ENCODE results near the gene MAPRE2. TPM values are rescaled to one million over a fixed set of nuclear protein-coding genes. Genes with fewer than 3 reads are reported as not detected.

Gene MAPRE2
- total RNA-seq, 1 donor from 2014 or later, result 17.1 TPM

- Mint-ChIP-seq H3K27me3 (ENCODE audit: low read depth) (no peaks in the 10 kb centered on the region), H3K27ac (no peak overlapping the region), H3K36me3 (peaks cover 5% of the 10 kb centered on the region), H3K9me3 (no peaks in the 10 kb centered on the region), H3K4me1 (peaks cover 4% of the 10 kb centered on the region), H3K4me3 (no peak overlapping the region)
- DNase-seq (ENCODE audit: low spot score in 2 of 2, unreplicated experiment in 2 of 2), result no peak
- TF ChIP-seq CTCF (IDR thresholded peaks at IDR 0.05; ENCODE audit: unreplicated experiment), result no peak
Measured at GRCh38 chr18:35085450-35086380, 44.5 kb downstream of the MAPRE2 start.

GRCh38 chr18:35086704-35087103 is 45.5 kb downstream of the MAPRE2 start:
- DNase-seq (ENCODE audit: low spot score in 2 of 2, unreplicated experiment in 2 of 2), result no peak

GRCh38 chr18:35087726-35088125 is 46.5 kb downstream of the MAPRE2 start:
- peaks cover 4% of the 10 kb centered on the region for H3K9me3 Mint-ChIP-seq
- no peaks in the 10 kb centered on the region for H3K27me3 Mint-ChIP-seq (ENCODE audit: low read depth)
- TF ChIP-seq CTCF (IDR thresholded peaks at IDR 0.05; ENCODE audit: unreplicated experiment), result no peak
- no peaks in the 10 kb centered on the region for H3K36me3 Mint-ChIP-seq
- H3K4me1 Mint-ChIP-seq, result peaks cover 4% of the 10 kb centered on the region
- no peak for DNase-seq (ENCODE audit: low spot score in 2 of 2, unreplicated experiment in 2 of 2)
- no peak overlapping the region for H3K27ac Mint-ChIP-seq
- H3K4me3 Mint-ChIP-seq, result no peak overlapping the region

More at GRCh38 chr18:35086704-35087103, 45.5 kb downstream of the MAPRE2 start:
- H3K4me3 Mint-ChIP-seq, result no peak overlapping the region
- H3K36me3 Mint-ChIP-seq, result peaks cover 3% of the 10 kb centered on the region
- H3K27ac Mint-ChIP-seq, result no peak overlapping the region
- peaks cover 4% of the 10 kb centered on the region for H3K4me1 Mint-ChIP-seq
- H3K27me3 Mint-ChIP-seq (ENCODE audit: low read depth), result no peaks in the 10 kb centered on the region
- no peaks in the 10 kb centered on the region for H3K9me3 Mint-ChIP-seq
- no peak for TF ChIP-seq CTCF (IDR thresholded peaks at IDR 0.05; ENCODE audit: unreplicated experiment)

- H3K4me3 Mint-ChIP-seq, result no peak overlapping the region
- H3K27me3 Mint-ChIP-seq (ENCODE audit: low read depth), result no peaks in the 10 kb centered on the region
- DNase-seq (ENCODE audit: low spot score in 2 of 2, unreplicated experiment in 2 of 2), result no peak
- no peak overlapping the region for H3K27ac Mint-ChIP-seq
- H3K4me1 Mint-ChIP-seq, result peaks cover 4% of the 10 kb centered on the region
- peaks cover 4% of the 10 kb centered on the region for H3K9me3 Mint-ChIP-seq
- no peak for TF ChIP-seq CTCF (IDR thresholded peaks at IDR 0.05; ENCODE audit: unreplicated experiment)
- H3K36me3 Mint-ChIP-seq, result no peaks in the 10 kb centered on the region
Measured at GRCh38 chr18:35088921-35089320, 47.7 kb downstream of the MAPRE2 start.

- no peaks in the 10 kb centered on the region for H3K27me3 Mint-ChIP-seq (ENCODE audit: low read depth)
- no peak overlapping the region for H3K4me3 Mint-ChIP-seq
- H3K36me3 Mint-ChIP-seq, result no peaks in the 10 kb centered on the region
- H3K4me1 Mint-ChIP-seq, result peaks cover 3% of the 10 kb centered on the region
- DNase-seq (ENCODE audit: low spot score in 2 of 2, unreplicated experiment in 2 of 2), result no peak
- TF ChIP-seq CTCF (IDR thresholded peaks at IDR 0.05; ENCODE audit: unreplicated experiment), result no peak
- H3K9me3 Mint-ChIP-seq, result peaks cover 4% of the 10 kb centered on the region
- no peak overlapping the region for H3K27ac Mint-ChIP-seq
Measured at GRCh38 chr18:35089382-35089781, 48.2 kb downstream of the MAPRE2 start.
